Stimulated activated CD8-positive, alpha-beta memory T cell treated with anti-CD3 and anti-CD28 coated beads, Interleukin-12 subunit alpha, Interleukin-12 subunit beta, amount 100 ng/mL, for 24 hours (primary cell): Measurements from ENCODE around the gene CATSPERB.
"Not testable (repeated sequence)": the region's sequence is repeated elsewhere in the genome, so short reads cannot be mapped to it uniquely, and the experiment has no call there.

Source experiments
- DNase-seq: peaks from one replicate; pipeline ENCODE4 v3.0.0-alpha.2; 2020; ENCODE audit errors: extremely low read depth

The CATSPERB gene

DNA sequence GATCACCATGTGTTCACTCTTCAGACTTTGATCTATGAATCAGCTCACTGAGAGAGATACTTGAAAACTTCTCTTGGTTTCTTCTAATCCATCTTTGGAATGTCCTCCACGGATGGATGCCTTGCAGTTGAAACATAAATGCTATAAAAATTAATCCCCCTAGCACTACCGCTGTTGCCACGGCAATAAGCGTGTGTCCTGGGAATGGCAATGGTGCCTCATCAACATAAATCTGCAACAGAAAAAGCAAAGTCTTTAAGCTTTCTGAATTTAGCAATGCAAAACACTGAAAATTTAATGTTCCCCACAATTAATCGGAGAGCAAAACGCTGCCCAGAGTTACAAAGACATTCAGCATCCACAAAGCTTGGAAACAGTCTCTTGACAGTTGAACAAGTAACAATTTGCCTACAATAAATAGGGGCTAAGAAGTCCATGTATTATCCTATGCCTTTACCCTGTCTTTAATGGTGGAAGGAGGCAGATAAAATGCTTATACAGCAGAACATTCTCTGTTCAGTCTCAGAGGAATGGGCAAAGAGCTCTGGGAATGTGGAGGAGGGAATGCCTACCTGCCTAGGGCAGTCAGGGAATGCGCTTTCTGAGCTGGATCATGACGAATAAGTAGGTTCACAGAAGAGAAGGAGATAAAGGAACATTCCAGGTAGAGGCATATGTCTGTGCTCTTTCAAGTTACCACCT, 150.9 kb downstream of the CATSPERB start:
- DNase-seq = no peak

DNA sequence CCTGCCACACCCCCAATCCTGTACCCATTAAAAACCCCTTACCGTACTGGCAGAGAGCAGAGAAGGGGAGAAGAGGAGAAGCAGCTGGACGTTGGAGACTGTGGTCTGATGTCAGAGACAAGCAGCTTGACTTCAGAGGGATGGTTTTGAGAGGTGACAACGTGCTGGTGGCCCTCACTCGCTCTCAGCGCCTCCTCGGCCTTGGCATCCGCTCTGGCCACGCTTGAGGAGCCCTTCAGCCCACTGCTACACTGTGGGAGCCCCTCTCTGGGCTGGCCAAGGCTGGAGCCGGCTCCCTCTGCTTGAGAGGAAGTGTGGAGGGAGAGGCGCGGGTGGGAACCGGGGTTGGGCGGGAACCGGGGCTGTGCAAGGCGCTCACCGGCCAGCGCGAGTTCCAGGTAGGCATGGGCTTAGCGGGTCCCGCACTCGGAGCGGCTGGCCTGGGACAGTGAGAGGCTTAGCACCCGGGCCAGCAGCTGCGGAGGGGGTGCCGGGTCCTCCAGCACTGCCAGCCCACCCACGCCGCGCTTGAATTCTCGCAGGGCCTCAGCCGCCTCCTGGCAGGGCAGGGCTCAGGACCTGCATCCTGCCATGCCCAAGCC, 154.2 kb downstream of the CATSPERB start:
- DNase-seq = no peak

DNA sequence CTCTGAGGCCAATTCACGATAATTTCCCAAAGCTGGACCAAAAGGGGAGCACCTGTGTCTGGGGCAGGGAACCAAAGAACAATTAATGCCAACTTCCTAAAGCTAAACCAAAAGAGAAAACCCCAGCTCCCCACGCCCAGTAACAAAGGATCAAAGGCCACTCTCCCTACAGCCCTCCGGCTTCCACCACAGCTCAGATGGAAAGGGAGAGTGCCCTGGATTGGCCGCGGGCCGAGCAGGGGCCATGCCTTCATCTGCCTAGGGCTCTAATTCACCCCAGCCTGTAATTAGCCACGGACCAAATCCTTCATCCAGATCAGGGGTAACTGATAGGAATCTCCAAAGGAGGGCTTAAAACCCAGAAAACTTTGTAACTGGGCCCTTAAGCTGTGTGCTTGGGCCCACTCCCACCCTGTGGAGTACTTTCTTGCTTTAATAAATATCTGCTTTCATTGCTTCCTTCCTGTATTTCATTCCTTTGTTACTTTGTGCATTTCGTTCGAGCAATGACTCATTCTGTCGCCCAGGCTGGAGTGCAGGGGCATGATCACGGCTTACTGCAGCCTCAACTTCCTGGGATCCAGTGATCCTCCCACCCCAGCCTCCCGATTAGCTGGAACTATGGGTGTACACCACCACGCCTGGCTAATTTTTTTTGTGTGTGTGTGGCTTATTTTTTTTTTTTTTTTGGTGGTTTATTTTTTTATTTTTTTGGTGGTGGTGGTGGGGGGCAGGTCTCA, 156.2 kb downstream of the CATSPERB start:
- no peak for DNase-seq

DNA sequence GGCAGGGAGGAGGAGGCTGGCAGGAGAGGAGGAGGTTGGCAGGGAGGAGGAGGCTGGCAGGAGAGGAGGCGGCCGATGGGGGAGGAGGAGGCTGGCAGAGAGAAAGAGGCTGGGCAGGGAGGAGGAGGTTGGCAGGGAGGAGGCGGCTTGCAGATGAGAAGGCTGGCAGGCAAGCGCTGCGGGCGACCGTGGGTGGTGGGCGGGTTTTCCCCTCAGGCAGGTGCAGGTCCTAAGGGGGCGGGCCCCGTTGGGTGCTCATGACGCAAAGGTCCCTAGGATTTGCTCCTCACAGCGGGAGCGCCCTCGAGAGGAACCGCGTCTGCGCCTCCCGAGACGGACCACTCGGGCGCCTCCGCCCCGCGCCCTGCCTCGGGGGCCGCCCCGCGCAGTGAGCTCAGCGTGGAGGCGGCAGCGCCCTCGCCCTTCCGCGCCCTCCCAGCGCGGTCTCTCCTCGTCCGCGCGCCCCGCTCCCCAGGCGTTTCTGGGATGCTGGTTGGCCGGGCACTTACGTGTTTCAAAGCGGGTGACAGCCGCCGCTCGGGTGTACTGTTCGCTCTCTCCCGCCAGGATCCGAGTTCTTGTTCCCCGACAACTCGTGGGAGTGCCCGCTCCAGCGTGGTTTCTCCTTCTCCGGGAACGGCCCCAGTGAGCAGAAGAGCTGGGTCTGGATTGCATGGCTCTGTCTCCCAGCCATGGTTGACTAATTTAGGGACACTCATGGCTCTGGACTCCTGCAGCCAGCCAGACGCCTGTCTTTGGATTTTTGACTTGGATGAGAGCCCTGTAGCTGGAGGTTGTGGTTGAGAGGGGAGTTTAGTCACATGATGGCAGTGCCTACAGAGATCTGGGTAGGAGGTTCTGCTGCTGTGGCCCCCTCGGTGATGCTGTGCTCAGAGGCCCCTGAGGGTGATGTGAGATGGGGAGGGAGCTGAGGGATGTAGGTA, 157.7 kb downstream of the CATSPERB start:
- peak; percentile 68 for DNase-seq

DNA sequence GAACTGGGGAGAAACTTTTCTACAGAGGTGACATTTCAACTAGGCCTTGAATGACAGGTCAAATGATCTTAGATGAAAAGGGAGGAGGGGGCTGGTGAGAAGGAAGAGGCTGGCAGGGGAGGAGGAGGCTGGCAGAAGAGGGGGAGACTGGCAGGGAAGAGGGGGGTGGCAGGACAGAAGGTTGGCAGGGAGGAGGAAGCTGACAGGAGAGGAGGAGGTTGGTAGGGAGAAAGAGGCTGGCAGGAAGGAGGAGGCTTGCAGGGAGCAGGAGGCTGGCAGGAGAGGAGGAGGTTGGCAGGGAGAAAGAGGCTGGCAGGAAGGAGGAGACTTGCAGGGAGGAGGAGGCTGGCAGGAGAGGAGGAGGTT, 158.4 kb downstream of the CATSPERB start:
- DNase-seq = no peak

DNA sequence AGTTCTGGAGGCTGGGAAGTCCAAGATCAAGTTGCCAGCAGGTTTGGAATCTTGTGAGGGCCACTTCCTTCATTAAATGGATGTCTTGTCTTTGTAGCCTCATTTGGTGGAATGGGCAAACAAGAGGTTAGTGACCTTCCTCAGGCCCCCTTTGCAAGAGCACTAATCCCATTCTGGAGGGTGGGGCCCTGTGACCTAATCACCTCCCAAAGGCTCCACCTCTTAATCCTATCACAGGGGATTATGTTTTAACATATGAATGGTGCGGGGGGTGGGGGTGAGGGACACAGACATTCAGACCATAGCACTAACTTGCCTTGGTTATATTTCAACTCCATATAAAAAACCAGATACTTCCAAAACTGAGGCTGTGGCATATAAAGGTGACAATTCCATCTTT, 161.9 kb downstream of the CATSPERB start:
- no peak for DNase-seq

DNA sequence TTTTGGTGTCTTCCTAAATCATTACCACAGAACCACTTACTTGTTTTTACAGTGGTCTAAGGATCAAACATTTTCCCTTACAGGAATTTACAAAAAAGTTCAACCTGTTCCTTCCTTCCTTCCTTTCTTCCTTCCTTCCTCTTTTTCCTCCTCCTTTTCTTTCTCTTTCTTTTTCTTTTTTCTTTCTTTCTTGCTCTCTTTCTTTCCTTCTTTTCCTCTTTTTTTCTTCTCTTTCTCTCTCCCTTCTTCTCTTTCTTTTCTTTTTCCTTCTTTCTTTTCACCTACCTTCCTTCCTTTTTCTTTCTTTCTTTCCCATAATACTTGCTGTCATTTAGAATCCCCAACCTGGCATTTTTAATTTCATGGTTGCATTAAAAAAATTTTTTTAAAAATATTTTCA, 162.6 kb downstream of the CATSPERB start:
- DNase-seq = no peak

DNA sequence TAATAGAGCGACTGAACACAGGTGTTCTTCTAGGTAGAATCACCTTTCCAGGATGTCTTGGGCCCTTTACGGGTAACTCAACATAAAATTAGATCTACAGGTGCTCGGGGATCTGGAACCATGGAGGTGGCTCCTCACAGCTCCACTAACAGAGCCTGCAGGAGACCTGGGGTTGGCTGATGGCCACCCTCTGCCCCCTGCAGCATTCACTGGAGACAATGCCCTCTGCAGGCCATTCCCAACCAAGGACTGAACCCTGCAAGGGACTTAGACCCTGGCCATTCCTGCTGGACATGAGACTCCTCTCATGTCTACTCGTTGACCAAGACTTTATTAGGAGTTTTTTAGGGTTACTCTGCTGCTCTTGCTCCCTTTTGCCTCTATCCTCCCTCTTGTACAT, 163.3 kb downstream of the CATSPERB start:
- no peak for DNase-seq

DNA sequence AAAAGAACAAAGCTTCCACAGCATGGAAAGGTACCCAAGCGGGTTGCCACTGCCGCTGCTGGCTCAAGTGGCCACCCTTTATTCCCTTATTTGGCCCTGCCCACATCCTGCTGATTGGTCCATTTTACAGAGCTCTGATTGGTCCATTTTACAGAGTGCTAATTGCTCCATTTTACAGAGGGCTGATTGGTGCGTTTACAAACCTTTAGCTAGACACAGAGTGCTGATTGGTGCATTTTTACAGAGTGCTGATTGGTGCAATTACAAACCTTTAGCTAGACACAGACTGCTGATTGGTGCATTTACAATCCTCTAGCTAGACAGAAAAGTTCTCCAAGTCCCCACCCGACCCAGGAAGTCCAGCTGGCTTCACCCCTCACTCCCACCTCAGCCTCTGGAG, 164.1 kb downstream of the CATSPERB start:
- not testable (repeated sequence) for DNase-seq

DNA sequence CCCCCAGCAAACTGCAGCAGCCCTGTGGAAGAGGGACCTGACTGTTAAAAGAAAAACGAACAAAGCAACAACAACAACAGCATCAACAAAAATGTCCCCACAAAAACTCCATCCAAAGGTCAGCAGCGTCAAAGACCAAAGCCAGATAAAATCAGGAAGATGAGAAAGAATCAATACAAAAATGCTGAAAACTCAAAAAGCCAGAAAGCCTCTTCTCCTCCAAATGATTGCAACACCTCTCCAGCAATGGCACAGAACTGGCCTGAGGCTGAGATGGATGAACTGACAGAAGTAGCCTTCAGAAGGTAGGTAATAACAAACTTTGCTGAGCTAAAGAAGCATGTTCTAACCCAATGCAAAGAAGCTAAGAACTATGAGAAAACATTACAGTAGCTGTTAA, 176.4 kb downstream of the CATSPERB start:
- DNase-seq = no peak

DNA sequence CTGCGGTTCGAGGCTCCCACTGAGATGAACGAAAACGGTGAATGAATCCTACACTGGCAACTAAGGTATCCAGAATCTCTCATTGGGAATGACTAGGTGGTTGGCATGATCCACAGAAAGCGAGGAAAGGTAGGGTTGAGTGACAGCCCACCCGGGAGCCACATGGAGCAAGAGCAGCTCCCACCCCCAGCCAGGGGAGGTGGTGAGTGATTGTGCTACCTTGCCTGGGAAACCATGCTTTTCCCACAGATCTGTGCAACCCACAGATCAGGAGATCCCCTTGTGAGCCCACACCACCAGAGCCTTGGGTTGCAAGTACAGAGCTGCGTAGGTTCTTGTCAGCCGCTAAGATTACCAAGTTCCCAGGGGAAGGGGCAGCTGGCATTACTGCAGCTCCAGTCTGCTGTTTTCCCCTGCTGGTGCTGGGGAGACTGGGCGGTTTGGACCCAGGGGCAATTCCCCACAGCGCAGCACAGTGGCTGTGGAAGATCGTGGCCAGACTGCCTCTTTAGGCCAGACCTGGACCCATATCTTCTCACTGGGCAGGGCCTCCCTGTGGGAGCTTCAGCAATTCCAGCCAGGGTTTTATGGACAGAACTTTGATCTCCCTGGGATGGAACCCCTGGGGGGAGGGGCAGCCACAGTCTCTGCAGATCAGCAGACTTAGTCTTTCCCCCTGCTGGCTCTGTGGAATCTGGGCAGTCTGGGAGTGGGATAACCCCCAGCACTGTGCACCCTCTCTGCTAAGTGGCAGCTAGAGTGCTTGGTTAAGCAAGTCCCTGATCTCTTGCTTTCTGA, 177.2 kb downstream of the CATSPERB start:
- DNase-seq = no peak

DNA sequence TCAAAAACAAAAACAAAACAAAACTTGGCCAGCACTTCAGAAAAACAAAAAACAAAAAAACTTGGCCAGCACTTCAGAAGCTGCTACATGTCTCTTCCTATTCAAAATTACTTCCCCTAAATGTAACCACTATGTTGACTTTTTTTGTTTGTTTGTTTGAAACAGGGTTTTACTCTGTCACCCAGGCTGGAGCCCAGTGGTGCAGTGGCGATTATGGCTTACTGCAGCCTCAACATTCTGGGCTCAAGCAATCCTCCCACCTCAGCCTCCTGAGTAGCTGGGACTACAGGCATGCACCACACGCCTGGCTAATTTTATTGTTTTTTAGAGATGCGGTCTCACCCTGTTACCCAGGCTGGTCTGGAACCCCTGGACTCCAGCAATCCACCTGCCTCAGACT, 183.8 kb downstream of the CATSPERB start:
- no peak for DNase-seq

DNA sequence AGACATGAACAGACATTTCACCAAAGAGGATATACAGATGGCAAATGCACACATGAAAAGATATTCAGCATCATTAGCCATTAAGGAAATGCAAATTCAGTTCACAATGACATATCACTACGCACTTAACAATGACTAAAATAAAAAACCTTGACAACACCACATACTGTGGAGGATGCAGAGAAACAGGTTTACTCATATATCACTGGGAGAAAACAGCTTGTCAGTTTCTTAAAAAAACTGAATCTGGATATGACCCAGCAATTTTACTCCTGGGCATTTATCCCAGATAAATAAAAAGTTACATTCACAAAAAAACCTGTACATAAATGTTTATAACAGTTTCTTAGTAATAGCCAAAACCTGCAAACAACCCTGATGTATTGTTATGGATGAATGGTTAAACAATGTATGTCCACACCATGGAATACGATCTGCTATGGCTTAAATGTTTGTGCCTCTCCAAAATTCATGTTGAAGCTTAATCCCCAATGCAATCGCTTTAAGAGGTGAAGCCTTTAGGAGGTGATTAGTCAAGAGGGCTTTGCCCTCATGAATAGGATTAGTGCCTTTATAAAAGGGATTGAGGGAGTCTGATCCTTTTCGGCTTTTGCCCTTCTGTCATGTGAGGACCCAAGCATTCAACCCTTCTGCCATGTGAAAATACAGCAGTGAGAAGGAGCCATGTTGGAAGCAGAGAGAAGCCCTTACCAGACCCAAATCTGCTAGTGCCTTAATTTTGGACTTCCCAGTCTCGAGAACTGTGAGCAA, 185.8 kb downstream of the CATSPERB start:
- no peak for DNase-seq

DNA sequence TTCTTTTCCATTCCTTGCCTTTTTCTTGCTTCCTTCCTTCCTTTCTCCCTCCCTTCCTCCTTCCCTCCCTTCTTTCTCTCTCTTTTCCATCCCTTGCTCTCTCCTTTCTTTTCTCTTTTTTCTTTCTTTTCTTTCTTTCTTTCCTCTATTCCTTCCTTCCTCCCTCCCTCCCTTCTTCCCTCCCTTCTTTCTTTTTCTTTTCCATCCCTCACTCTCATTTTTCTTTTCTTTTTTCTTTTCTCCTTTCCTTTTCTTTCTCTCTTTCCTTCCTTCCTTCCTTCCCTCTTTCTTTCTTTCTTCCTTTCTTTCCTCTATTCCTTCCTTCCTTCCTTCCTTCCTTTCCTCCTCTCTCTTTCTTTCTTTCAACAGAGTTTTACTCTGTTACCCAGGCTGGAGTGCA, 186.7 kb downstream of the CATSPERB start:
- DNase-seq = no peak

DNA sequence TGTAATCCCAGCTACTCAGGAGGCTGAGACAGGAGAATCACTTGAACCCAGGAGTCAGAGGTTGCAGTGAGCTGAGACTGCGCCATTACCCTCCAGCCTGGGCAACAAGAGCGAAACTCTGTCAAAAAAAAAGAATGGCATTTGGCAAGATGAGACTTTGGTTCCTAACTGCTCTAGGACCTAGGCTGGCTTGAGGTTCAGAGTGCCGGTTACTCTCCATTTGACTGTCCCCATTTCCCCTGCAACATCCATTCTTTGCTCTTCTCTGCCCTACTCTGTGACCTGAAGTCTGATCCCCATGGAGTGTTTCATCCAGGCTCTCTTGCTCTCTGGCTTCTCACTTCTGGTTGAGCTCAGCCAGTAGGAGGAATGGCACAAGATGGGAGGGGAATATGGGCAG, 195.6 kb downstream of the CATSPERB start:
- DNase-seq = no peak

DNA sequence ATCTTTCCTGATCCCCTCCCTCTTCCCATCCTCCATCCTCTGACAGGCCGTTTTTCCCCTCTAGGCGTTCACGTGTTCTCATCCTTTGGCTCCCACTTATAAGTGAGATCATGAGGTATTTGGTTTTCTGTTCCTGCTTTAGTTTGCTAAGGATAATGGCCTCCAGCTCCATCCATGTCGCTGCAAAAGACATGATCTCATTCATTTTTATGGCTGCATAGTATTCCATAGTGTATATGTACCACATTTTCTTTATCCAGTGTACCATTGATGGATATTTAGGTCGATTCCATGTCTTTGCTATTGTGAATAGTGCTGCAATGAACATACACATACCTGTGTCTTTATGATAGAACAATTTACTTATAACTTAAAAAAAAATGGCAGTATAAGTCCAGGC, 197.8 kb downstream of the CATSPERB start:
- not testable (repeated sequence) for DNase-seq

DNA sequence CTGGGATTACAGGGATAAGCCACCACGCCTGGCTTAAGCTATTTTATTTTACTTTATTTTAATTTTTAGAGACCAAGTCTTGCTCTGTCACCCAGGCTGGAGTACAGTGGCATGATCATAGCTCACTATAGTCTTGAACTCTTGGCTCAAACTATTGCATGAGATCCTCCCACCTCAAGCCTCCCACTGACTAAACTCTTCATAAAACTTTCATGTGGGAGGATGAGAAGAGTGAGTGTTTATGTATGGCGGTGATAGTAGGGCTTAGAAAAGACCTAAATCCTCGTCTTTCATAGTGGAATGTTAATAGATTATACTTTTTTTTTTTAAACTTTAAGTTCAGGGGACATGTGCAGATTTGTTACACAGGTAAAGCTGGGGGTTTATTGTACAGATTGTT, 198.3 kb downstream of the CATSPERB start:
- no peak for DNase-seq
